T47D (cell line): Measurements from ENCODE around the gene CASK.
"Not testable (repeated sequence)": the region's sequence is repeated elsewhere in the genome, so short reads cannot be mapped to it uniquely, and the experiment has no call there.

ENCODE experiments used
- DNase-seq, 2 experiments: peaks; one replicate each; pipeline versions ENCODE4 v3.0.0 to v3.0.0-alpha.2; 2011 to 2012; ENCODE audit warnings: low read depth in 1 of 2, low spot score in 1 of 2
- JUND ChIP-seq: IDR thresholded peaks from 2 replicates; pipeline ENCODE4 v1.6.1; 2012; ENCODE audit warnings: low read depth
- in situ Hi-C: cut with HindIII; loops from 2 replicates; pipeline ENCODE4 v1.10.0; 2016; ENCODE audit warnings: low sequenced_read_pairs, low pct_unique_long_range_greater_than_20kb

CASK gene

GRCh38 chrX:41684940-41685339, 238.4 kb downstream of the CASK start:
- in situ Hi-C loops = no loop called here
- DNase-seq = no peak
- TF ChIP-seq JUND = no peak

GRCh38 chrX:41684138-41684537, 239.2 kb downstream of the CASK start:
- no peak for TF ChIP-seq JUND
- no peak for DNase-seq
- in situ Hi-C loops = no loop called here

GRCh38 chrX:41677183-41678060, 245.9 kb downstream of the CASK start:
- no peak for DNase-seq
- in situ Hi-C loops = no loop called here
- TF ChIP-seq JUND = no peak

- DNase-seq, in situ Hi-C loops: not testable (repeated sequence)
Measured at GRCh38 chrX:41676361-41676760, 247.0 kb downstream of the CASK start.

GRCh38 chrX:41672643-41673042, 250.7 kb downstream of the CASK start:
- TF ChIP-seq JUND = no peak
- DNase-seq = no peak
- in situ Hi-C loops = no loop called here

GRCh38 chrX:41671082-41671481, 252.3 kb downstream of the CASK start:
- in situ Hi-C loops = no loop called here
- no peak for TF ChIP-seq JUND
- no peak for DNase-seq

- no peak for DNase-seq
- no peak for TF ChIP-seq JUND
- in situ Hi-C loops = no loop called here
Measured at GRCh38 chrX:41670112-41670511, 253.2 kb downstream of the CASK start.

GRCh38 chrX:41667631-41668030, 255.7 kb downstream of the CASK start:
- no peak for TF ChIP-seq JUND
- no peak for DNase-seq
- in situ Hi-C loops = no loop called here

GRCh38 chrX:41666251-41666650, 257.1 kb downstream of the CASK start:
- DNase-seq = no peak
- TF ChIP-seq JUND = no peak
- in situ Hi-C loops = no loop called here

GRCh38 chrX:41665686-41666085, 257.7 kb downstream of the CASK start:
- no peak for TF ChIP-seq JUND
- no peak for DNase-seq
- in situ Hi-C loops = no loop called here

GRCh38 chrX:41664908-41665307, 258.4 kb downstream of the CASK start:
- TF ChIP-seq JUND = no peak
- no peak for DNase-seq
- in situ Hi-C loops = no loop called here

- in situ Hi-C loops = no loop called here
- no peak for DNase-seq
- TF ChIP-seq JUND = no peak
Measured at GRCh38 chrX:41664375-41664901, 258.9 kb downstream of the CASK start.

- no peak for TF ChIP-seq JUND
- DNase-seq = no peak
Measured at GRCh38 chrX:41661366-41662095, 261.8 kb downstream of the CASK start.

More at GRCh38 chrX:41661366-41662095, 261.8 kb downstream of the CASK start:
- in situ Hi-C loops = no loop called here
